ENCODE data around the gene OR6Q1. TPM values are rescaled to one million over a fixed set of nuclear protein-coding genes. Genes with fewer than 3 reads are reported as not detected.
A peak's percentile ranks its signal among the peaks of the same experiment; 100 is the strongest.
"Not testable (repeated sequence)": the region's sequence is repeated elsewhere in the genome, so short reads cannot be mapped to it uniquely, and the experiment has no call there.

The OR6Q1 gene
- not detected for polyA plus RNA-seq (ENCODE audit: insufficient read length in 4 of 4)

- no peak for DNase-seq (ENCODE audit: low read depth in 4 of 4, low spot score in 2 of 4)
These were observed at the start of gene OR6Q1 for GRCh38 chr11:58030653-58031052. TSS of gene OR6Q1 (plus strand) at chr11:58030953. CDS start at chr11:58030953, 0 bp downstream.

- no peak for DNase-seq (ENCODE audit: low read depth in 4 of 4, low spot score in 2 of 4)
These were observed 49.2 kb upstream of the OR6Q1 start for GRCh38 chr11:57981536-57981935.

- no peak for DNase-seq (ENCODE audit: low read depth in 4 of 4, low spot score in 2 of 4)
These were observed 48.0 kb upstream of the OR6Q1 start for GRCh38 chr11:57982776-57983175.

- DNase-seq (ENCODE audit: low read depth in 4 of 4, low spot score in 2 of 4) = no peak
These were observed 47.6 kb upstream of the OR6Q1 start for GRCh38 chr11:57983191-57983590.

GRCh38 chr11:57999523-57999922 is 31.2 kb upstream of the OR6Q1 start:
- DNase-seq (ENCODE audit: low read depth in 4 of 4, low spot score in 2 of 4) = not testable (repeated sequence)

- not testable (repeated sequence) for DNase-seq (ENCODE audit: low read depth in 4 of 4, low spot score in 2 of 4)
These were observed 30.7 kb upstream of the OR6Q1 start for GRCh38 chr11:58000021-58000420.

GRCh38 chr11:58000699-58001098 is 30.1 kb upstream of the OR6Q1 start:
- DNase-seq (ENCODE audit: low read depth in 4 of 4, low spot score in 2 of 4) = no peak

- no peak for DNase-seq (ENCODE audit: low read depth in 4 of 4, low spot score in 2 of 4)
These were observed 27.7 kb upstream of the OR6Q1 start for GRCh38 chr11:58003036-58003435.

GRCh38 chr11:58003591-58003990 is 27.2 kb upstream of the OR6Q1 start:
- DNase-seq (ENCODE audit: low read depth in 4 of 4, low spot score in 2 of 4) = no peak

- no peak for DNase-seq (ENCODE audit: low read depth in 4 of 4, low spot score in 2 of 4)
These were observed 26.1 kb upstream of the OR6Q1 start for GRCh38 chr11:58004664-58005063.

- no peak for DNase-seq (ENCODE audit: low read depth in 4 of 4, low spot score in 2 of 4)
These were observed 23.8 kb upstream of the OR6Q1 start for GRCh38 chr11:58006940-58007339.

- no peak for DNase-seq (ENCODE audit: low read depth in 4 of 4, low spot score in 2 of 4)
These were observed 19.0 kb upstream of the OR6Q1 start for GRCh38 chr11:58011771-58012170.

GRCh38 chr11:58023435-58023931 is 7.3 kb upstream of the OR6Q1 start, which contains the start of gene OR9Q1:
TSS of gene OR9Q1 (plus strand) at chr11:58023881. CDS start at chr11:58179445, 155,564 bp downstream.
- DNase-seq (ENCODE audit: low read depth in 4 of 4, low spot score in 2 of 4) = no peak

GRCh38 chr11:58024601-58025091 is 6.1 kb upstream of the OR6Q1 start:
- DNase-seq (ENCODE audit: low read depth in 4 of 4, low spot score in 2 of 4) = peak in 3 of 4 donors; percentile 1 to 21 (median 16)

- no peak for DNase-seq (ENCODE audit: low read depth in 4 of 4, low spot score in 2 of 4)
These were observed 3.4 kb upstream of the OR6Q1 start for GRCh38 chr11:58027341-58027740.

- DNase-seq (ENCODE audit: low read depth in 4 of 4, low spot score in 2 of 4) = no peak
These were observed 1.9 kb upstream of the OR6Q1 start for GRCh38 chr11:58028687-58029411.

- no peak for DNase-seq (ENCODE audit: low read depth in 4 of 4, low spot score in 2 of 4)
These were observed 3.7 kb downstream of the OR6Q1 start for GRCh38 chr11:58034471-58034870.

- no peak for DNase-seq (ENCODE audit: low read depth in 4 of 4, low spot score in 2 of 4)
These were observed 8.8 kb downstream of the OR6Q1 start for GRCh38 chr11:58039589-58039988.

- DNase-seq (ENCODE audit: low read depth in 4 of 4, low spot score in 2 of 4) = no peak
These were observed 12.6 kb downstream of the OR6Q1 start for GRCh38 chr11:58043379-58043778.

- no peak for DNase-seq (ENCODE audit: low read depth in 4 of 4, low spot score in 2 of 4)
These were observed 15.5 kb downstream of the OR6Q1 start for GRCh38 chr11:58046231-58046630.

GRCh38 chr11:58047818-58048217 is 17.1 kb downstream of the OR6Q1 start:
- DNase-seq (ENCODE audit: low read depth in 4 of 4, low spot score in 2 of 4) = no peak

- DNase-seq (ENCODE audit: low read depth in 4 of 4, low spot score in 2 of 4) = no peak
These were observed 25.2 kb downstream of the OR6Q1 start for GRCh38 chr11:58055806-58056401.
